Body of pancreas (tissue), 4 donors: ENCODE results near the gene CELSR1. TPM values are rescaled to one million over a fixed set of nuclear protein-coding genes. Genes with fewer than 3 reads are reported as not detected.

Source experiments
- ATAC-seq: fragments of 150-250 bp; one replicate; pipeline ENCODE4 v1.9.1; 2016
- DNase-seq, 4 donors: peaks; one replicate each; pipeline ENCODE4 v3.0.0-alpha.2; 2019
- H3K27ac ChIP-seq, 4 donors: fragments of 200-600 bp; sonication (generic); 1 replicate in 3 of 4; 2 replicates in 1 of 4; pipeline versions ENCODE4 v1.5.1 to v1.6.1; 2016 to 2019; ENCODE audit warnings: mild to moderate bottlenecking in 1 of 4, mixed read lengths in 1 of 4, moderate library complexity in 1 of 4
- H3K27me3 ChIP-seq, 2 donors: fragments of 200-600 bp; sonication (generic); one replicate each; pipeline ENCODE4 v1.6.0; 2016; ENCODE audit warnings: mild to moderate bottlenecking in 1 of 2
- H3K36me3 ChIP-seq, 2 donors: fragments of 200-600 bp; sonication (generic); replicated peaks in 1 of 2; 2 replicates each; pipeline ENCODE4 v1.5.1; 2016; ENCODE audit warnings: low read depth in 2 of 2; ENCODE audit not compliant: insufficient read depth in 1 of 2
- H3K4me1 ChIP-seq: fragments of 200-600 bp; sonication (generic); one replicate; pipeline ENCODE4 v1.6.0; 2016
- H3K4me3 ChIP-seq, 2 donors: fragments of 200-600 bp; sonication (generic); 1 replicate in 1 of 2; 2 replicates in 1 of 2; pipeline ENCODE4 v1.5.1; 2016 to 2019
- H3K9me3 ChIP-seq, 3 donors: fragments of 200-600 bp; sonication (generic); 1 replicate in 2 of 3; 2 replicates in 1 of 3; pipeline ENCODE4 v1.5.1; 2016
- CTCF ChIP-seq, 7 experiments: fragments of 450-650 bp in 4 of 7; fragments of 200-600 bp in 3 of 7; sonication (generic) in 3 of 7; IDR thresholded peaks; one replicate each; pipeline ENCODE4 v1.5.1; 2016 to 2019; ENCODE audit warnings: antibody characterized with exemption in 7 of 7
- POLR2A ChIP-seq, 3 donors: fragments of 450-650 bp; IDR thresholded peaks; one replicate each; pipeline ENCODE4 v1.6.1; 2016; ENCODE audit warnings: antibody characterized with exemption in 3 of 3, mild to moderate bottlenecking in 2 of 3
- WGBS, 2 donors: methylation state at CpG; one replicate each; pipeline ENCODE4 v1.1.5; 2017; 5-methylcytosine and 5-hydroxymethylcytosine counted together
- intact Hi-C: fragments of 100-400 bp; cut with DNase I; formaldehyde crosslinking; loops from one replicate; pipeline ENCODE4 v1.15.1; 2023
- total RNA-seq, 2 donors: library from RNA; depleted of rRNA; stranded (reverse); fragments of >200 nt; gene quantifications; one replicate each; pipeline ENCODE4 v1.1.0, GENCODE V29; 2016

The CELSR1 gene
- total RNA-seq, 2 donors from 2014 or later, result 0.66 to 3.6 TPM

GRCh38 chr22:46459347-46460065 lies 77.9 kb downstream of the CELSR1 start:
- TF ChIP-seq CTCF (IDR thresholded peaks at IDR 0.05) (no peak), POLR2A (IDR thresholded peaks at IDR 0.05) (no peak)
- ATAC-seq, result no peak
- intact Hi-C loops, result no loop called here
- no peak overlapping the region for H3K4me3 ChIP-seq
- no peak for DNase-seq
- no peaks in the 10 kb centered on the region for H3K9me3 ChIP-seq
- H3K27me3 ChIP-seq, result no peaks in the 10 kb centered on the region
- no peaks in the 10 kb centered on the region for H3K36me3 ChIP-seq
- WGBS, 2 donors, result 88 to 94% methylated on average over 15 to 17 of the region's 17 CpGs
- no peaks in the 10 kb centered on the region for H3K4me1 ChIP-seq
- no peak overlapping the region for H3K27ac ChIP-seq

GRCh38 chr22:46458525-46458924 lies 78.9 kb downstream of the CELSR1 start:
- WGBS, 2 donors, result 79 to 82% methylated on average over 6 to 7 of the region's 7 CpGs
- no peaks in the 10 kb centered on the region for H3K36me3 ChIP-seq
- DNase-seq (no peak), ATAC-seq (no peak)
- no peaks in the 10 kb centered on the region for H3K9me3 ChIP-seq
- H3K27me3 ChIP-seq, result no peaks in the 10 kb centered on the region
- intact Hi-C loops, result no loop called here
- TF ChIP-seq POLR2A (IDR thresholded peaks at IDR 0.05) (no peak), CTCF (IDR thresholded peaks at IDR 0.05) (no peak)
- H3K4me1 ChIP-seq, result no peaks in the 10 kb centered on the region
- H3K27ac ChIP-seq, result no peak overlapping the region
- H3K4me3 ChIP-seq, result no peak overlapping the region

GRCh38 chr22:46457502-46458488 lies 79.6 kb downstream of the CELSR1 start:
- intact Hi-C loops, result no loop called here
- DNase-seq, result no peak

GRCh38 chr22:46456818-46457163 lies 80.6 kb downstream of the CELSR1 start:
- ATAC-seq (no peak), DNase-seq (no peak)
- H3K4me3 ChIP-seq, result no peak overlapping the region
- no peaks in the 10 kb centered on the region for H3K9me3 ChIP-seq
- 83 to 93% methylated on average over 10 to 12 of the region's 12 CpGs for WGBS, 2 donors
- no peak overlapping the region for H3K27ac ChIP-seq
- no peaks in the 10 kb centered on the region for H3K36me3 ChIP-seq
- TF ChIP-seq POLR2A (IDR thresholded peaks at IDR 0.05) (no peak), CTCF (IDR thresholded peaks at IDR 0.05) (no peak)
- H3K4me1 ChIP-seq, result peaks cover 7% of the 10 kb centered on the region
- intact Hi-C loops, result no loop called here
- no peaks in the 10 kb centered on the region for H3K27me3 ChIP-seq

More at GRCh38 chr22:46457502-46458488, 79.6 kb downstream of the CELSR1 start:
- WGBS, 2 donors, result 77 to 79% methylated on average over 30 to 34 of the region's 34 CpGs
- ATAC-seq, result no peak
- Histone ChIP-seq H3K9me3 (no peaks in the 10 kb centered on the region), H3K4me1 (peaks cover 7% of the 10 kb centered on the region), H3K4me3 (no peak overlapping the region), H3K36me3 (no peaks in the 10 kb centered on the region), H3K27me3 (no peaks in the 10 kb centered on the region), H3K27ac (no peak overlapping the region)
- TF ChIP-seq CTCF (IDR thresholded peaks at IDR 0.05), result no peak
